HepG2 (cell line): Measurements from ENCODE around the gene C9orf50. TPM values are rescaled to one million over a fixed set of nuclear protein-coding genes. Genes with fewer than 3 reads are reported as not detected.

Source experiments
- BCL6 ChIP-seq: IDR thresholded peaks from 2 replicates; pipeline ENCODE4 v1.6.1; 2016; ENCODE audit warnings: missing genetic modification reagents, missing compliant biosample characterization
- HDAC1 ChIP-seq: sonication (generic); formaldehyde crosslinking; IDR thresholded peaks from 2 replicates; pipeline ENCODE4 v1.5.1; 2020; ENCODE audit warnings: mild to moderate bottlenecking, missing genetic modification reagents
- IKZF4 ChIP-seq: sonication (generic); formaldehyde crosslinking; IDR thresholded peaks from 2 replicates; pipeline ENCODE4 v1.5.1; 2020; ENCODE audit warnings: borderline replicate concordance, mild to moderate bottlenecking, low read depth, missing genetic modification reagents; ENCODE audit errors: not compliant biosample characterization
- MTA3 ChIP-seq: sonication (generic); formaldehyde crosslinking; IDR thresholded peaks from 2 replicates; pipeline ENCODE4 v1.4.0; 2020; ENCODE audit warnings: missing genetic modification reagents
- MYC ChIP-seq: sonication (generic); formaldehyde crosslinking; IDR thresholded peaks from 2 replicates; pipeline ENCODE4 v1.9.0; 2021; ENCODE audit warnings: missing genetic modification reagents, borderline replicate concordance
- NCOA2 ChIP-seq: sonication (generic); formaldehyde crosslinking; IDR thresholded peaks from 2 replicates; pipeline ENCODE4 v1.8.0; 2022; ENCODE audit warnings: inconsistent platforms
- NR1H2 ChIP-seq: sonication (generic); formaldehyde crosslinking; IDR thresholded peaks from 2 replicates; pipeline ENCODE4 v1.8.1; 2022; ENCODE audit warnings: low read depth, missing genetic modification reagents, borderline replicate concordance
- SRY ChIP-seq: sonication (generic); formaldehyde crosslinking; IDR thresholded peaks from 2 replicates; pipeline ENCODE4 v1.8.0; 2022; ENCODE audit warnings: mild to moderate bottlenecking, missing genetic modification reagents
- SSRP1 ChIP-seq: IDR thresholded peaks from 2 replicates; pipeline ENCODE4 v1.6.1; 2016; ENCODE audit warnings: control low read depth
- TARDBP ChIP-seq: sonication (generic); formaldehyde crosslinking; IDR thresholded peaks from 2 replicates; pipeline ENCODE4 v1.8.0; 2022; ENCODE audit warnings: mild to moderate bottlenecking, missing genetic modification reagents
- U2AF1 ChIP-seq: fragments of 200-400 bp; formaldehyde crosslinking; optimal IDR thresholded peaks from 2 replicates; pipeline ENCODE3; 2017; ENCODE audit warnings: mild to moderate bottlenecking, low read depth, low read length
- ZMYM4 ChIP-seq: sonication (generic); formaldehyde crosslinking; IDR thresholded peaks from 2 replicates; pipeline ENCODE4 v1.8.1; 2023; ENCODE audit warnings: mild to moderate bottlenecking, missing genetic modification reagents
- ZNF3 ChIP-seq: IDR thresholded peaks from 2 replicates; pipeline ENCODE4 v1.7.0; 2017; ENCODE audit warnings: inconsistent platforms
- ZNF33A ChIP-seq: sonication (generic); formaldehyde crosslinking; IDR thresholded peaks from 2 replicates; pipeline ENCODE4 v1.5.1; 2020; ENCODE audit warnings: missing genetic modification reagents, mild to moderate bottlenecking, moderate library complexity, borderline replicate concordance
- ZNF556 ChIP-seq: sonication (generic); formaldehyde crosslinking; IDR thresholded peaks from 2 replicates; pipeline ENCODE4 v1.4.0; 2020; ENCODE audit warnings: mild to moderate bottlenecking, missing genetic modification reagents, borderline replicate concordance
- ZNF678 ChIP-seq: sonication (generic); formaldehyde crosslinking; IDR thresholded peaks from 2 replicates; pipeline ENCODE4 v1.4.0; 2020; ENCODE audit warnings: mild to moderate bottlenecking, missing genetic modification reagents
- ZSCAN30 ChIP-seq: sonication (generic); formaldehyde crosslinking; IDR thresholded peaks from 2 replicates; pipeline ENCODE4 v1.5.0; 2020; ENCODE audit warnings: mild to moderate bottlenecking, missing genetic modification reagents
- polyA plus RNA-seq, 8 experiments: library from polyadenylated mRNA; depleted of rRNA in 3 of 8; stranded (reverse) in 7 of 8; unstranded in 1 of 8; fragments of >200 nt; fragmentation: Illumina TruSeq in 4 of 8; extraction: Trizol in 4 of 8; gene quantifications; 2 replicates each; pipeline versions ENCODE4 v1.2.1 to v1.2.3, GENCODE V29; 2011 to 2016; ENCODE audit warnings: low read depth in 4 of 8, missing spikeins in 1 of 8, mixed read lengths in 1 of 8; ENCODE audit not compliant: insufficient read depth in 1 of 8
- total RNA-seq, 5 experiments: library from RNA; depleted of rRNA; stranded (reverse); fragments of >200 nt; fragmentation: Illumina TruSeq; extraction: Trizol; gene quantifications; 2 replicates each; pipeline ENCODE4 v1.2.3, GENCODE V29; 2016; ENCODE audit warnings: low read depth in 1 of 5
- TF ChIP-seq, protein P1 (sequence below): sonication (generic); formaldehyde crosslinking; IDR thresholded peaks from 2 replicates; pipeline ENCODE4 v1.8.1; 2022; ENCODE audit warnings: low read depth, mild to moderate bottlenecking, missing genetic modification reagents
- TF ChIP-seq, protein P2 (sequence below): sonication (generic); formaldehyde crosslinking; IDR thresholded peaks from 2 replicates; pipeline ENCODE4 v1.4.0; 2020; ENCODE audit warnings: missing genetic modification reagents, mild to moderate bottlenecking, borderline replicate concordance
- TF ChIP-seq, protein P3 (sequence below): sonication (generic); formaldehyde crosslinking; IDR thresholded peaks from 2 replicates; pipeline ENCODE4 v1.4.0; 2020; ENCODE audit warnings: missing genetic modification reagents, borderline replicate concordance
- TF ChIP-seq, protein P4 (sequence below): sonication (generic); formaldehyde crosslinking; IDR thresholded peaks from 2 replicates; pipeline ENCODE4 v1.5.1; 2020; ENCODE audit warnings: mild to moderate bottlenecking, moderate library complexity, missing genetic modification reagents

Gene C9orf50
- total and polyA plus RNA-seq, 2 of the 13 experiments (the other 11 are each of a cell fraction or from before 2014, with no cell fraction given): not detected

GRCh38 chr9:129596541-129597331 lies 24.2 kb downstream of the C9orf50 start (continued):
- TF ChIP-seq TARDBP (CRISPR knock-in tag) (peak; percentile 48; the same call in 1 of the 2 replicates), ZNF678 (peak; percentile 10), SSRP1 (CRISPR knock-in tag) (peak; percentile 96), NCOA2 (CRISPR knock-in tag) (0 out of 2 replicates have a peak, but pooled peaks have one; percentile 14), MTA3 (CRISPR knock-in tag) (no peak), ZNF3 (peak; percentile 23; the same call in 1 of the 2 replicates), BCL6 (peak; percentile 48; the same call in 1 of the 2 replicates), ZSCAN30 (0 out of 2 replicates have a peak, but pooled peaks have one; percentile 9), ZNF556 (CRISPR knock-in tag) (0 out of 2 replicates have a peak, but pooled peaks have one; percentile 7), ZMYM4 (CRISPR knock-in tag) (peak; percentile 57; the same call in 1 of the 2 replicates), MYC (CRISPR knock-in tag) (peak; percentile 45), IKZF4 (CRISPR knock-in tag) (no peak), ZNF33A (CRISPR knock-in tag) (peak; percentile 82; the same call in 1 of the 2 replicates), SRY (no peak), NR1H2 (CRISPR knock-in tag) (no peak), HDAC1 (CRISPR knock-in tag) (peak; percentile 63; the same call in 1 of the 2 replicates), U2AF1 (peak; percentile 85)
- TF ChIP-seq, protein P1, sequence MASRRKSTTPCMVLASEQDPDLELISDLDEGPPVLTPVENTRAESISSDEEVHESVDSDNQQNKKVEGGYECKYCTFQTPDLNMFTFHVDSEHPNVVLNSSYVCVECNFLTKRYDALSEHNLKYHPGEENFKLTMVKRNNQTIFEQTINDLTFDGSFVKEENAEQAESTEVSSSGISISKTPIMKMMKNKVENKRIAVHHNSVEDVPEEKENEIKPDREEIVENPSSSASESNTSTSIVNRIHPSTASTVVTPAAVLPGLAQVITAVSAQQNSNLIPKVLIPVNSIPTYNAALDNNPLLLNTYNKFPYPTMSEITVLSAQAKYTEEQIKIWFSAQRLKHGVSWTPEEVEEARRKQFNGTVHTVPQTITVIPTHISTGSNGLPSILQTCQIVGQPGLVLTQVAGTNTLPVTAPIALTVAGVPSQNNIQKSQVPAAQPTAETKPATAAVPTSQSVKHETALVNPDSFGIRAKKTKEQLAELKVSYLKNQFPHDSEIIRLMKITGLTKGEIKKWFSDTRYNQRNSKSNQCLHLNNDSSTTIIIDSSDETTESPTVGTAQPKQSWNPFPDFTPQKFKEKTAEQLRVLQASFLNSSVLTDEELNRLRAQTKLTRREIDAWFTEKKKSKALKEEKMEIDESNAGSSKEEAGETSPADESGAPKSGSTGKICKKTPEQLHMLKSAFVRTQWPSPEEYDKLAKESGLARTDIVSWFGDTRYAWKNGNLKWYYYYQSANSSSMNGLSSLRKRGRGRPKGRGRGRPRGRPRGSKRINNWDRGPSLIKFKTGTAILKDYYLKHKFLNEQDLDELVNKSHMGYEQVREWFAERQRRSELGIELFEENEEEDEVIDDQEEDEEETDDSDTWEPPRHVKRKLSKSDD (CRISPR knock-in tag): no peak
- TF ChIP-seq, protein P2, sequence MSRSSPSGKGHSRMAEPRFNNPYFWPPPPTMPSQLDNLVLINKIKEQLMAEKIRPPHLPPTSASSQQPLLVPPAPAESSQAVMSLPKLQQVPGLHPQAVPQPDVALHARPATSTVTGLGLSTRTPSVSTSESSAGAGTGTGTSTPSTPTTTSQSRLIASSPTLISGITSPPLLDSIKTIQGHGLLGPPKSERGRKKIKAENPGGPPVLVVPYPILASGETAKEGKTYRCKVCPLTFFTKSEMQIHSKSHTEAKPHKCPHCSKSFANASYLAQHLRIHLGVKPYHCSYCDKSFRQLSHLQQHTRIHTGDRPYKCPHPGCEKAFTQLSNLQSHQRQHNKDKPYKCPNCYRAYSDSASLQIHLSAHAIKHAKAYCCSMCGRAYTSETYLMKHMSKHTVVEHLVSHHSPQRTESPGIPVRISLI (CRISPR knock-in tag): peak; percentile 12; the same call in 1 of the 2 replicates
- TF ChIP-seq, protein P3, sequence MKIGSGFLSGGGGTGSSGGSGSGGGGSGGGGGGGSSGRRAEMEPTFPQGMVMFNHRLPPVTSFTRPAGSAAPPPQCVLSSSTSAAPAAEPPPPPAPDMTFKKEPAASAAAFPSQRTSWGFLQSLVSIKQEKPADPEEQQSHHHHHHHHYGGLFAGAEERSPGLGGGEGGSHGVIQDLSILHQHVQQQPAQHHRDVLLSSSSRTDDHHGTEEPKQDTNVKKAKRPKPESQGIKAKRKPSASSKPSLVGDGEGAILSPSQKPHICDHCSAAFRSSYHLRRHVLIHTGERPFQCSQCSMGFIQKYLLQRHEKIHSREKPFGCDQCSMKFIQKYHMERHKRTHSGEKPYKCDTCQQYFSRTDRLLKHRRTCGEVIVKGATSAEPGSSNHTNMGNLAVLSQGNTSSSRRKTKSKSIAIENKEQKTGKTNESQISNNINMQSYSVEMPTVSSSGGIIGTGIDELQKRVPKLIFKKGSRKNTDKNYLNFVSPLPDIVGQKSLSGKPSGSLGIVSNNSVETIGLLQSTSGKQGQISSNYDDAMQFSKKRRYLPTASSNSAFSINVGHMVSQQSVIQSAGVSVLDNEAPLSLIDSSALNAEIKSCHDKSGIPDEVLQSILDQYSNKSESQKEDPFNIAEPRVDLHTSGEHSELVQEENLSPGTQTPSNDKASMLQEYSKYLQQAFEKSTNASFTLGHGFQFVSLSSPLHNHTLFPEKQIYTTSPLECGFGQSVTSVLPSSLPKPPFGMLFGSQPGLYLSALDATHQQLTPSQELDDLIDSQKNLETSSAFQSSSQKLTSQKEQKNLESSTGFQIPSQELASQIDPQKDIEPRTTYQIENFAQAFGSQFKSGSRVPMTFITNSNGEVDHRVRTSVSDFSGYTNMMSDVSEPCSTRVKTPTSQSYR (CRISPR knock-in tag): peak; percentile 81
- TF ChIP-seq, protein P4, sequence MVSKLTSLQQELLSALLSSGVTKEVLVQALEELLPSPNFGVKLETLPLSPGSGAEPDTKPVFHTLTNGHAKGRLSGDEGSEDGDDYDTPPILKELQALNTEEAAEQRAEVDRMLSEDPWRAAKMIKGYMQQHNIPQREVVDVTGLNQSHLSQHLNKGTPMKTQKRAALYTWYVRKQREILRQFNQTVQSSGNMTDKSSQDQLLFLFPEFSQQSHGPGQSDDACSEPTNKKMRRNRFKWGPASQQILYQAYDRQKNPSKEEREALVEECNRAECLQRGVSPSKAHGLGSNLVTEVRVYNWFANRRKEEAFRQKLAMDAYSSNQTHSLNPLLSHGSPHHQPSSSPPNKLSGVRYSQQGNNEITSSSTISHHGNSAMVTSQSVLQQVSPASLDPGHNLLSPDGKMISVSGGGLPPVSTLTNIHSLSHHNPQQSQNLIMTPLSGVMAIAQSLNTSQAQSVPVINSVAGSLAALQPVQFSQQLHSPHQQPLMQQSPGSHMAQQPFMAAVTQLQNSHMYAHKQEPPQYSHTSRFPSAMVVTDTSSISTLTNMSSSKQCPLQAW: peak; percentile 68
